ENCODE data around the gene UROC1.

Gene UROC1

DNA sequence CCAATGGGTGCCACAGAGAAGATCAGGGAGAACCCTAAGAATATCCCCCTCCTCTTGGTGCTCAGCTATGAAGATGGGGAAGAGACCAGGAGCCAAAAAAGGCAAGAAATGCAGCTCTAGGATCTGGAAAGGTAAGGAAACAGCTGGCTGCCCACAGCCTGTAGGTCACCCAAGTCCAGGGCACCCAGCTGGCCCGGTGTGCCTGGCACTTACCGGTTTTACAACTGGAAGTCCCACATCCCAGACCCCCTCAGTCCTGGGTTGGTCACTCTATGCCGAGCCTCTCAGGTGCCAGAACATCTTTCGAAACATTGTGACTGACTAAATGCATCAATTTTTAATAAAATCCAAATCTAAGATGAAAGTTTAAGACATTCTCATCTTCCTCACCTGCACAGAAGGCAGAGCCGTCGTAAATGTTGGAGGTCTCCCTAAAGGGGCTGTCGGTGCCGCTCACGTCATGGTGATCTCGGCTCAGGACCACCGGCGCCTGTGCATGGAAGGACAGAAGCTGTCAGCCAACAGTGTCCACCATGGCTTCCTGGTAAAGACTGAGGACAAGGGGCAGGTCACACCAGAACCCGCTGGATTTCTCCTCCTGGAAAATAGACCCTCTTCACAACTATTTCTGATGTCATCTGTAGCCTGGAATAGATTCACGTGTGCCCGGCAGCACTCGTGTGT is 28.5 kb downstream of the UROC1 start:
- no peaks in the 10 kb centered on the region for H3K36me3 ChIP-seq
- no peak for DNase-seq
- intact Hi-C loops (cut with DNase I; ENCODE audit: low total_unique reads), result no loop called here
- H3K9me3 ChIP-seq, result no peaks in the 10 kb centered on the region
- TF ChIP-seq CTCF (IDR thresholded peaks at IDR 0.05), result no peak
- H3K4me3 ChIP-seq, result no peak overlapping the region
- peaks cover 0 to 4% of the 10 kb centered on the region in 2 donors for H3K27me3 ChIP-seq
- H3K4me1 ChIP-seq, result peaks cover 0 to 12% (median 0%) of the 10 kb centered on the region in 4 donors
- no peak overlapping the region for H3K27ac ChIP-seq

DNA sequence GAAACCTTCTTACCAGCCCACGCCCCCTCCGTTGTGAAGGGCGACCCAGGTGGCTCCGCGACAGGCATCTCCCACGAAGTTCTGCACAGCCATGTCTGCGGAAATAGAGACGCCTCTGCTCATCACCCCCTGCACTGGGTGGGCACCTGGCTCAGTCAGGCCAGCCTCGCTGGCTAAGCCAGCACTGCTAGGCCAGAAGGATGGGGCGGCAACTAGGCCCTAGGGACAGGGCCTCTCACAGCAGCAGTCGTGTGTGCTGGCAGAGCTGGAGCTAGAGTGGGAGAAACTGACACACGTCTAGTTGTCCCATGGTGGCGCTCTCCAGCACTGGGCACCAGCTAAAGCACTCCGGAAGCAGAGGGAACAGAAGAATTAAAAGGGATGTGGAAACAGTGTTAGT is 29.4 kb downstream of the UROC1 start:
- no peak overlapping the region for H3K4me3 ChIP-seq
- DNase-seq, result no peak
- H3K27ac ChIP-seq, result no peak overlapping the region
- no peak for TF ChIP-seq CTCF (IDR thresholded peaks at IDR 0.05)
- intact Hi-C loops (cut with DNase I; ENCODE audit: low total_unique reads), result no loop called here
- H3K36me3 ChIP-seq, result no peaks in the 10 kb centered on the region
- peaks cover 0 to 12% (median 0%) of the 10 kb centered on the region in 4 donors for H3K4me1 ChIP-seq
- no peaks in the 10 kb centered on the region for H3K9me3 ChIP-seq
- H3K27me3 ChIP-seq, result peaks cover 0 to 4% of the 10 kb centered on the region in 2 donors

GRCh38 chr3:126487151-126487771 is 30.3 kb downstream of the UROC1 start:
- Histone ChIP-seq H3K4me3 (no peak overlapping the region), H3K36me3 (no peaks in the 10 kb centered on the region), H3K4me1 (peaks cover 0 to 12% (median 0%) of the 10 kb centered on the region in 4 donors), H3K27ac (no peak overlapping the region), H3K9me3 (no peaks in the 10 kb centered on the region), H3K27me3 (peaks cover 0 to 4% of the 10 kb centered on the region in 2 donors)
- intact Hi-C loops (cut with DNase I; ENCODE audit: low total_unique reads), result no loop called here
- no peak for DNase-seq
- no peak for TF ChIP-seq CTCF (IDR thresholded peaks at IDR 0.05)

- Histone ChIP-seq H3K4me3 (no peak overlapping the region), H3K4me1 (peaks cover 0 to 12% (median 0%) of the 10 kb centered on the region in 4 donors), H3K9me3 (no peaks in the 10 kb centered on the region), H3K27me3 (peaks cover 0 to 4% of the 10 kb centered on the region in 2 donors), H3K27ac (no peak overlapping the region), H3K36me3 (no peaks in the 10 kb centered on the region)
- intact Hi-C loops (cut with DNase I; ENCODE audit: low total_unique reads), result no loop called here
- no peak for TF ChIP-seq CTCF (IDR thresholded peaks at IDR 0.05)
- no peak for DNase-seq
Observed at GRCh38 chr3:126486360-126486847, 31.2 kb downstream of the UROC1 start.

GRCh38 chr3:126485956-126486355 is 31.6 kb downstream of the UROC1 start:
- H3K4me1 ChIP-seq, result peaks cover 0 to 10% (median 0%) of the 10 kb centered on the region in 4 donors
- H3K36me3 ChIP-seq, result no peaks in the 10 kb centered on the region
- no peak for TF ChIP-seq CTCF (IDR thresholded peaks at IDR 0.05)
- H3K27ac ChIP-seq, result no peak overlapping the region
- peaks cover 0 to 4% of the 10 kb centered on the region in 2 donors for H3K27me3 ChIP-seq
- no peak overlapping the region for H3K4me3 ChIP-seq
- H3K9me3 ChIP-seq, result no peaks in the 10 kb centered on the region
- DNase-seq, result no peak
- intact Hi-C loops (cut with DNase I; ENCODE audit: low total_unique reads), result no loop called here

All from tibial artery (tissue), 4 donors.